ENCODE measurements around the gene LGALS9. TPM values are rescaled to one million over a fixed set of nuclear protein-coding genes. Genes with fewer than 3 reads are reported as not detected.

LGALS9 gene
- total and polyA plus RNA-seq, 9 of the 15 experiments (the other 6 are each of a cell fraction or from before 2014, with no cell fraction given) = 0.45 to 6.9 (median 2.8) TPM

DNA sequence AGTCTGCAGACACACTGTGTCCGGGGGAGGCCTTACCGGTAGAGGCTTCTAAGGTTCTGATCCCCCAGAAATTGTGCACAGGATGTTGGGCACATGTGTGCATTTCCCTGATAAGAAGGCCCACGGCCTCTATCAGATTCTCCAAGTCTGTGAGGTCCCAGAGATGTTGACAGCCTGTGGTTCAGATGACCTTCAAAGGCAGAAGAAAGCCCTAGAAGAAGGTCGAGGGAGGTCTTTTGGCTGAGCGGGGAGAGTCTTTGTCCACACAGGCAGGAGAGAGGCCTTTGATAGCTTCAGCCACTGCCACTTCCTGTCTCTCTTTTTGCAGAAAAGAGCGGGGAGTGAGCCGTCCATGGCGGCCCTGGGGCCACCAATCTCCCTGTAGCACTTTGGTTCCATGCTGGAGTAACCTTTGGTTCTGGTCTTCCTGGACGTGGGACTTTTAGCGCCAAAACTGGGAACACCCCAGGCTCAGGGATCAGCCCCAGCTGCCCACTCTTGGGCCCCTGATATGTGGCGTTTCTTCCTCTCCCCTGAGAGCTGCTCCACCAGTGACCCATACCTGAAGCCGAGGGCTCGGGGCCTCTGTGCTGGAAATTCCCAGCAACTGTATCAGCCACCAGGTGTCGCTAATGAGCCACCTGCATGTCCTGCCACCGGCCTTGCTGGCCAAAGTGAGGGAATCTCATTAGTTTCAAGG, 28.1 kb upstream of the LGALS9 start (continued):
- TF ChIP-seq, protein P1, sequence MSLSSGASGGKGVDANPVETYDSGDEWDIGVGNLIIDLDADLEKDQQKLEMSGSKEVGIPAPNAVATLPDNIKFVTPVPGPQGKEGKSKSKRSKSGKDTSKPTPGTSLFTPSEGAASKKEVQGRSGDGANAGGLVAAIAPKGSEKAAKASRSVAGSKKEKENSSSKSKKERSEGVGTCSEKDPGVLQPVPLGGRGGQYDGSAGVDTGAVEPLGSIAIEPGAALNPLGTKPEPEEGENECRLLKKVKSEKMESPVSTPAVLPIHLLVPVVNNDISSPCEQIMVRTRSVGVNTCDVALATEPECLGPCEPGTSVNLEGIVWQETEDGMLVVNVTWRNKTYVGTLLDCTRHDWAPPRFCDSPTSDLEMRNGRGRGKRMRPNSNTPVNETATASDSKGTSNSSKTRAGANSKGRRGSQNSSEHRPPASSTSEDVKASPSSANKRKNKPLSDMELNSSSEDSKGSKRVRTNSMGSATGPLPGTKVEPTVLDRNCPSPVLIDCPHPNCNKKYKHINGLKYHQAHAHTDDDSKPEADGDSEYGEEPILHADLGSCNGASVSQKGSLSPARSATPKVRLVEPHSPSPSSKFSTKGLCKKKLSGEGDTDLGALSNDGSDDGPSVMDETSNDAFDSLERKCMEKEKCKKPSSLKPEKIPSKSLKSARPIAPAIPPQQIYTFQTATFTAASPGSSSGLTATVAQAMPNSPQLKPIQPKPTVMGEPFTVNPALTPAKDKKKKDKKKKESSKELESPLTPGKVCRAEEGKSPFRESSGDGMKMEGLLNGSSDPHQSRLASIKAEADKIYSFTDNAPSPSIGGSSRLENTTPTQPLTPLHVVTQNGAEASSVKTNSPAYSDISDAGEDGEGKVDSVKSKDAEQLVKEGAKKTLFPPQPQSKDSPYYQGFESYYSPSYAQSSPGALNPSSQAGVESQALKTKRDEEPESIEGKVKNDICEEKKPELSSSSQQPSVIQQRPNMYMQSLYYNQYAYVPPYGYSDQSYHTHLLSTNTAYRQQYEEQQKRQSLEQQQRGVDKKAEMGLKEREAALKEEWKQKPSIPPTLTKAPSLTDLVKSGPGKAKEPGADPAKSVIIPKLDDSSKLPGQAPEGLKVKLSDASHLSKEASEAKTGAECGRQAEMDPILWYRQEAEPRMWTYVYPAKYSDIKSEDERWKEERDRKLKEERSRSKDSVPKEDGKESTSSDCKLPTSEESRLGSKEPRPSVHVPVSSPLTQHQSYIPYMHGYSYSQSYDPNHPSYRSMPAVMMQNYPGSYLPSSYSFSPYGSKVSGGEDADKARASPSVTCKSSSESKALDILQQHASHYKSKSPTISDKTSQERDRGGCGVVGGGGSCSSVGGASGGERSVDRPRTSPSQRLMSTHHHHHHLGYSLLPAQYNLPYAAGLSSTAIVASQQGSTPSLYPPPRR (CRISPR knock-in tag; IDR thresholded peaks at IDR 0.05; ENCODE audit: borderline replicate concordance) = no peak
- TF ChIP-seq L3MBTL2 (IDR thresholded peaks at IDR 0.05) = peak; percentile 71

DNA sequence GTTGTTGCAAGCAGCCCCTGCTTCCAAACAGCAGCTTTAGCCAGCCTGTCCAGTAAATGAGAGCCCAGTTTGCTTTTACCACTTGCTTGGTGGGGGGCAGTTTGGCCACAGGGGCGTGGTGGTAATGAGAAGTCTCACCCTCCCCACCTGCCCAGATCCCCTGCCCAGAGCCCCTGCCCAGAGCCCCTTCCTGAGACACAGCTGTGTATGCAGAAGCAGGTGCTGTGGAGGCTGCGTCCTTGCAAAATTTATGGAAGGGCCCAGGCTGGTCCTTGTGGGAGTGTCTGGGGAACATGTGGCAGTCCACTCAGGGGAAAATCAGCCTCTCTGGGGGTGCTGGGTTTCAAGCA, 27.6 kb upstream of the LGALS9 start:
- Histone ChIP-seq H3K4me2 (ENCODE audit: insufficient read depth, low read length) (peak overlapping the region; percentile 71; the same call in 1 of the 2 replicates), H3K4me3 (no peak overlapping the region), H3K9me1 (ENCODE audit: control insufficient read depth, insufficient read depth, low read length) (no peaks in the 10 kb centered on the region), H3K27ac (ENCODE audit: extremely low read depth, low read depth, low read length) (peak overlapping the region; percentile 92), H3K36me3 (ENCODE audit: control insufficient read depth, insufficient read depth, low read length) (peaks cover 74% of the 10 kb centered on the region), H3K79me2 (ENCODE audit: control insufficient read depth, insufficient read depth, low read length) (no peaks in the 10 kb centered on the region; the same call in 2 of the 3 replicates), H4K20me1 (replicated peaks; ENCODE audit: control insufficient read depth, insufficient read depth, low read length) (no peaks in the 10 kb centered on the region), H2AFZ (ENCODE audit: low read depth, low read length) (peak overlapping the region; percentile 73; the same call in 1 of the 2 replicates), H3K9me3 (replicated peaks; ENCODE audit: control insufficient read depth, insufficient read depth, low read depth, low read length) (no peaks in the 10 kb centered on the region), H3K4me1 (replicated peaks in 1 of 2; ENCODE audit: control insufficient read depth in 2 of 2, insufficient read depth in 2 of 2, low read length in 2 of 2) (peaks cover 32 to 38% of the 10 kb centered on the region in 2 experiments), H3K27me3 (ENCODE audit: control insufficient read depth in 2 of 2, insufficient read depth in 2 of 2, low read length in 2 of 2) (no peaks in the 10 kb centered on the region), H3K9ac (ENCODE audit: insufficient read depth in 1 of 2, low read depth in 2 of 2, low read length in 2 of 2) (peak overlapping the region; percentile 72 to 85)
- no peak for TF ChIP-seq MCM3 (IDR thresholded peaks at IDR 0.05)
- peak; percentile 66 for TF ChIP-seq RBM22 (IDR thresholded peaks at IDR 0.05; ENCODE audit: low read depth, low read length, poor library complexity, severe bottlenecking)
- TF ChIP-seq RBFOX2 (IDR thresholded peaks at IDR 0.05; ENCODE audit: low read depth, low read length) = peak; percentile 44; the same call in 1 of the 2 replicates
- 0 out of 2 replicates have a peak, but pooled peaks have one; percentile 3 for TF ChIP-seq RHOXF2B (CRISPR knock-in tag; conservative IDR thresholded peaks at IDR 0.05)
- POLR2A ChIA-PET = interaction anchor here (0.7 to 1.7 kb wide), 2 partner anchors 11 to 266 kb away, joined by 3 to 7 read pairs; no protein-coding TSS in a partner anchor
- intact Hi-C loops (cut with micrococcal nuclease) (loop anchor here (1.0 to 2.0 kb wide), 3 partner anchors 48 to 151 kb away; no protein-coding TSS in a partner anchor), in situ Hi-C loops (cut with MboI) (loop anchor here (10.0 kb wide), 1 partner anchor 359 kb away; no protein-coding TSS in a partner anchor)
- WGBS (ENCODE audit: insufficient coverage, low coverage, missing lambda C conversion rate) = 69% methylated on average over 2 of the region's 2 CpGs
- CTCF ChIA-PET (ENCODE audit: low intra/inter-chr PET ratio) = interaction anchor here (1.2 to 5.1 kb wide), 5 partner anchors 48 to 368 kb away, joined by 6 to 60 read pairs (median 13); no protein-coding TSS in a partner anchor
- no TSS peak for BruUV-seq (replicated peaks)
- DNase-seq (ENCODE audit: extremely low read depth in 1 of 4, low spot score in 3 of 4) (no peak), FAIRE-seq (no peak), ATAC-seq (no peak)
